ENCODE data around the gene LRPAP1.

LRPAP1 gene

GRCh38 chr4:3501126-3501824 is 30.9 kb downstream of the LRPAP1 start:
- no peak for DNase-seq (ENCODE audit: low read depth)

GRCh38 chr4:3500634-3501101 is 31.6 kb downstream of the LRPAP1 start:
- DNase-seq (ENCODE audit: low read depth), result no peak

- DNase-seq (ENCODE audit: low read depth), result no peak
Measured at GRCh38 chr4:3500111-3500510, 32.1 kb downstream of the LRPAP1 start.

GRCh38 chr4:3499710-3500109 is 32.5 kb downstream of the LRPAP1 start:
- no peak for DNase-seq (ENCODE audit: low read depth)

GRCh38 chr4:3498901-3499510 is 33.2 kb downstream of the LRPAP1 start:
- DNase-seq (ENCODE audit: low read depth), result no peak

GRCh38 chr4:3498407-3498806 is 33.8 kb downstream of the LRPAP1 start:
- no peak for DNase-seq (ENCODE audit: low read depth)

GRCh38 chr4:3497523-3498389 is 34.5 kb downstream of the LRPAP1 start:
- DNase-seq (ENCODE audit: low read depth), result no peak

- no peak for DNase-seq (ENCODE audit: low read depth)
Measured at GRCh38 chr4:3497095-3497494, 35.1 kb downstream of the LRPAP1 start.

- DNase-seq (ENCODE audit: low read depth), result no peak
Measured at GRCh38 chr4:3496021-3496420, 36.2 kb downstream of the LRPAP1 start.

- DNase-seq (ENCODE audit: low read depth), result no peak
Measured at GRCh38 chr4:3495204-3495975, 36.8 kb downstream of the LRPAP1 start.

- no peak for DNase-seq (ENCODE audit: low read depth)
Measured at GRCh38 chr4:3494462-3494871, 37.8 kb downstream of the LRPAP1 start.

GRCh38 chr4:3493720-3494461 is 38.3 kb downstream of the LRPAP1 start:
- no peak for DNase-seq (ENCODE audit: low read depth)

GRCh38 chr4:3492741-3493719 is 39.2 kb downstream of the LRPAP1 start:
- no peak for DNase-seq (ENCODE audit: low read depth)

- DNase-seq (ENCODE audit: low read depth), result no peak
Measured at GRCh38 chr4:3491681-3492405, 40.4 kb downstream of the LRPAP1 start.

GRCh38 chr4:3489451-3489962 is 42.7 kb downstream of the LRPAP1 start:
- no peak for DNase-seq (ENCODE audit: low read depth)

- no peak for DNase-seq (ENCODE audit: low read depth)
Measured at GRCh38 chr4:3488820-3489219, 43.4 kb downstream of the LRPAP1 start.

GRCh38 chr4:3487861-3488260 is 44.4 kb downstream of the LRPAP1 start:
- DNase-seq (ENCODE audit: low read depth), result no peak

GRCh38 chr4:3486541-3487540 is 45.4 kb downstream of the LRPAP1 start:
- DNase-seq (ENCODE audit: low read depth), result no peak

All from HS-27A (cell line).